Stimulated activated CD4-positive, alpha-beta T cell treated with anti-CD3 and anti-CD28 coated beads, Interleukin-15, amount 100 ng/mL, for 48 hours (primary cell): Measurements from ENCODE around the gene RGMA.
"Not testable (repeated sequence)": the region's sequence is repeated elsewhere in the genome, so short reads cannot be mapped to it uniquely, and the experiment has no call there.

Experiments used
- DNase-seq, 2 donors: peaks; one replicate each; pipeline ENCODE4 v3.0.0-alpha.2; 2020; ENCODE audit warnings: low read depth in 2 of 2

The RGMA gene

GRCh38 chr15:93066834-93067648 is 22.0 kb downstream of the RGMA start:
- no peak for DNase-seq

GRCh38 chr15:93066224-93066681 is 22.8 kb downstream of the RGMA start:
- DNase-seq = no peak

GRCh38 chr15:93065641-93066045 is 23.4 kb downstream of the RGMA start:
- DNase-seq = no peak

GRCh38 chr15:93063796-93064690 is 25.0 kb downstream of the RGMA start:
- no peak for DNase-seq

GRCh38 chr15:93063262-93063671 is 25.7 kb downstream of the RGMA start:
- DNase-seq = no peak

- DNase-seq = not testable (repeated sequence)
Observed at GRCh38 chr15:93062628-93063261, 26.3 kb downstream of the RGMA start.

GRCh38 chr15:93060336-93061248 is 28.4 kb downstream of the RGMA start:
- no peak for DNase-seq

- DNase-seq = no peak
Observed at GRCh38 chr15:93059442-93059841, 29.6 kb downstream of the RGMA start.

GRCh38 chr15:93058904-93059427 is 30.0 kb downstream of the RGMA start:
- DNase-seq = no peak

- no peak for DNase-seq
Observed at GRCh38 chr15:93058128-93058527, 30.9 kb downstream of the RGMA start.

- DNase-seq = no peak
Observed at GRCh38 chr15:93057618-93058017, 31.4 kb downstream of the RGMA start.

- no peak for DNase-seq
Observed at GRCh38 chr15:93056836-93057235, 32.2 kb downstream of the RGMA start.

GRCh38 chr15:93055211-93055610 is 33.8 kb downstream of the RGMA start:
- DNase-seq = no peak

GRCh38 chr15:93052090-93052879 is 36.7 kb downstream of the RGMA start:
- no peak for DNase-seq

GRCh38 chr15:93051236-93052089 is 37.5 kb downstream of the RGMA start:
- DNase-seq = no peak

- DNase-seq = no peak
Observed at GRCh38 chr15:93050648-93051047, 38.4 kb downstream of the RGMA start.

GRCh38 chr15:93049914-93050578 is 39.0 kb downstream of the RGMA start:
- DNase-seq = no peak

GRCh38 chr15:93049233-93049632 is 39.8 kb downstream of the RGMA start:
- DNase-seq = no peak

- no peak for DNase-seq
Observed at GRCh38 chr15:93048759-93049161, 40.3 kb downstream of the RGMA start.
